GM18520 (cell line): ENCODE data around the gene RYR3.

Experiments
- ATAC-seq: cut with Tn5 transposase; IDR thresholded peaks from one replicate; pipeline ENCODE4 v1.9.1; 2021; ENCODE audit not compliant: unreplicated experiment

RYR3 gene

GRCh38 chr15:33693166-33693800 lies 382.5 kb downstream of the RYR3 start:
- no peak for ATAC-seq

- ATAC-seq: no peak
These were observed 387.4 kb downstream of the RYR3 start for GRCh38 chr15:33698126-33698525.

- no peak for ATAC-seq
These were observed 388.4 kb downstream of the RYR3 start for GRCh38 chr15:33699145-33699544.

- no peak for ATAC-seq
These were observed 389.1 kb downstream of the RYR3 start for GRCh38 chr15:33699691-33700447.

- ATAC-seq: no peak
These were observed 390.0 kb downstream of the RYR3 start for GRCh38 chr15:33700695-33701303.

GRCh38 chr15:33701304-33701696 lies 390.5 kb downstream of the RYR3 start:
- ATAC-seq: no peak

GRCh38 chr15:33706173-33706572 lies 395.4 kb downstream of the RYR3 start:
- no peak for ATAC-seq

GRCh38 chr15:33710748-33711147 lies 400.0 kb downstream of the RYR3 start:
- ATAC-seq: no peak

GRCh38 chr15:33716025-33716424 lies 405.3 kb downstream of the RYR3 start:
- no peak for ATAC-seq

GRCh38 chr15:33720952-33721351 lies 410.2 kb downstream of the RYR3 start:
- no peak for ATAC-seq

GRCh38 chr15:33722005-33722672 lies 411.4 kb downstream of the RYR3 start:
- ATAC-seq: peak; percentile 88

GRCh38 chr15:33722673-33723015 lies 411.9 kb downstream of the RYR3 start:
- no peak for ATAC-seq

GRCh38 chr15:33724321-33725036 lies 413.7 kb downstream of the RYR3 start:
- ATAC-seq: no peak

GRCh38 chr15:33729653-33730052 lies 418.9 kb downstream of the RYR3 start:
- no peak for ATAC-seq

GRCh38 chr15:33730815-33731214 lies 420.0 kb downstream of the RYR3 start:
- ATAC-seq: peak; percentile 67

- no peak for ATAC-seq
These were observed 424.4 kb downstream of the RYR3 start for GRCh38 chr15:33735143-33735542.

GRCh38 chr15:33735637-33736247 lies 425.0 kb downstream of the RYR3 start:
- no peak for ATAC-seq

GRCh38 chr15:33737687-33738601 lies 427.2 kb downstream of the RYR3 start:
- no peak for ATAC-seq

GRCh38 chr15:33738941-33739664 lies 428.3 kb downstream of the RYR3 start:
- no peak for ATAC-seq
